H1 (cell line): ENCODE measurements around the gene FMN2. TPM values are rescaled to one million over a fixed set of nuclear protein-coding genes. Genes with fewer than 3 reads are reported as not detected.

Experiments
- CTCF ChIA-PET: fragments of 300-600 bp; sonication (Branson Sonifier 250); formaldehyde crosslinking; loops from one replicate; lab custom pipeline; 2021; ENCODE audit not compliant: partially characterized antibody; lab: Charles Lee
- POLR2A ChIA-PET: fragments of 300-600 bp; sonication (Branson Sonifier 250); formaldehyde crosslinking; loops from one replicate; lab custom pipeline; 2021; ENCODE audit warnings: inconsistent platforms; ENCODE audit not compliant: partially characterized antibody; lab: Charles Lee
- DNase-seq, 2 experiments: peaks; one replicate each; pipeline versions ENCODE4 v3.0.0 to v3.0.0-alpha.2; 2010 to 2022; ENCODE audit warnings: low spot score in 2 of 2, low read depth in 1 of 2, mixed read lengths in 1 of 2
- FAIRE-seq: peaks from 2 replicates; lab custom pipeline; 2011; peaks lifted over from hg19 to GRCh38; lab: Jason Lieb, UNC
- H2AFZ ChIP-seq: 2 replicates; pipeline ENCODE4 v1.8.1; 2012; ENCODE audit warnings: low read length, inconsistent platforms
- H2AK5ac ChIP-seq: 2 replicates; pipeline ENCODE4 v1.6.1; 2013; ENCODE audit warnings: low read depth, low read length
- H2BK120ac ChIP-seq: replicated peaks from 2 replicates; pipeline ENCODE3; 2013; ENCODE audit warnings: low read depth, low read length, inconsistent platforms
- H2BK12ac ChIP-seq: 2 replicates; pipeline ENCODE4 v1.6.1; 2013; ENCODE audit warnings: low read depth, low read length
- H2BK15ac ChIP-seq: 2 replicates; pipeline ENCODE4 v1.6.1; 2013; ENCODE audit warnings: low read length
- H2BK20ac ChIP-seq: 2 replicates; pipeline ENCODE4 v1.6.1; 2013; ENCODE audit warnings: low read length
- H2BK5ac ChIP-seq: 2 replicates; pipeline ENCODE4 v1.6.1; 2013; ENCODE audit warnings: low read depth, low read length
- H3K14ac ChIP-seq: 2 replicates; pipeline ENCODE4 v1.6.1; 2013; ENCODE audit warnings: inconsistent platforms; ENCODE audit not compliant: insufficient read length
- H3K18ac ChIP-seq: 2 replicates; pipeline ENCODE4 v1.6.1; 2013; ENCODE audit warnings: low read length; ENCODE audit errors: extremely low read depth
- H3K23ac ChIP-seq: 2 replicates; pipeline ENCODE4 v1.6.1; 2013; ENCODE audit warnings: inconsistent platforms; ENCODE audit not compliant: insufficient read length
- H3K23me2 ChIP-seq: 2 replicates; pipeline ENCODE4 v1.6.1; 2013; ENCODE audit warnings: low read depth, low read length
- H3K27ac ChIP-seq: 2 replicates; pipeline ENCODE4 v1.6.1; 2011; ENCODE audit warnings: low read depth, low read length, inconsistent platforms
- H3K27me3 ChIP-seq, 4 experiments: replicated peaks in 1 of 4; 1 replicate in 1 of 4; 2 replicates in 3 of 4; pipeline versions ENCODE4 v1.6.1 to v1.8.1; 2011 to 2013; ENCODE audit warnings: low read length in 3 of 4, mild to moderate bottlenecking in 3 of 4, inconsistent platforms in 2 of 4, mixed read lengths in 2 of 4, moderate library complexity in 1 of 4; ENCODE audit not compliant: control insufficient read depth in 3 of 4, insufficient read depth in 3 of 4; ENCODE audit errors: extremely low read depth in 1 of 4
- H3K36me3 ChIP-seq, 4 experiments: 2 replicates each; pipeline versions ENCODE4 v1.6.1 to v1.8.1; 2011 to 2013; ENCODE audit warnings: mild to moderate bottlenecking in 4 of 4, low read length in 3 of 4, moderate library complexity in 2 of 4, control low read depth in 1 of 4, inconsistent platforms in 1 of 4; ENCODE audit not compliant: insufficient read depth in 4 of 4, control insufficient read depth in 2 of 4
- H3K4ac ChIP-seq: replicated peaks from 2 replicates; pipeline ENCODE3; 2013; ENCODE audit warnings: low read length, low read depth, mixed read lengths, inconsistent platforms; ENCODE audit not compliant: insufficient read length
- H3K4me1 ChIP-seq, 4 experiments: replicated peaks in 1 of 4; 1 replicate in 1 of 4; 2 replicates in 3 of 4; pipeline versions ENCODE4 v1.6.1 to v1.8.1; 2011 to 2013; ENCODE audit warnings: low read length in 3 of 4, inconsistent platforms in 2 of 4, mixed read lengths in 1 of 4; ENCODE audit not compliant: insufficient read depth in 4 of 4, control insufficient read depth in 3 of 4
- H3K4me2 ChIP-seq, 2 experiments: 2 replicates each; pipeline versions ENCODE4 v1.6.1 to v1.8.1; 2011 to 2013; ENCODE audit warnings: low read depth in 2 of 2, low read length in 2 of 2, control low read depth in 1 of 2, inconsistent platforms in 1 of 2, mild to moderate bottlenecking in 1 of 2; ENCODE audit not compliant: insufficient read depth in 1 of 2
- H3K4me3 ChIP-seq, 4 experiments: fragments of 200-600, 300-600 bp in 1 of 4; sonication (generic), shearing (Covaris generic), sonication (Bioruptor Twin) in 1 of 4; 2 replicates each; pipeline versions ENCODE4 v1.5.1 to v1.8.1; 2011 to 2016; ENCODE audit warnings: low read length in 4 of 4, low read depth in 3 of 4, control low read depth in 2 of 4, inconsistent platforms in 2 of 4, mild to moderate bottlenecking in 2 of 4, mixed read lengths in 1 of 4, moderate library complexity in 1 of 4; ENCODE audit not compliant: insufficient read depth in 2 of 4; ENCODE audit errors: extremely low read depth in 1 of 4
- H3K56ac ChIP-seq: replicated peaks from 2 replicates; pipeline ENCODE3; 2013; ENCODE audit warnings: low read depth, mild to moderate bottlenecking, mixed read lengths, low read length, inconsistent platforms; ENCODE audit not compliant: insufficient read length
- H3K79me1 ChIP-seq: 2 replicates; pipeline ENCODE4 v1.6.1; 2013; ENCODE audit warnings: low read depth, low read length, control low read depth
- H3K79me2 ChIP-seq, 2 experiments: 2 replicates each; pipeline versions ENCODE4 v1.6.1 to v1.8.1; 2012 to 2013; ENCODE audit warnings: low read length in 2 of 2, mild to moderate bottlenecking in 2 of 2, inconsistent platforms in 1 of 2; ENCODE audit not compliant: insufficient read depth in 2 of 2, control insufficient read depth in 1 of 2
- H3K9ac ChIP-seq, 4 experiments: replicated peaks in 1 of 4; 1 replicate in 1 of 4; 2 replicates in 3 of 4; pipeline versions ENCODE4 v1.6.1 to v1.8.1; 2011 to 2013; ENCODE audit warnings: low read depth in 3 of 4, low read length in 3 of 4, control low read depth in 2 of 4, mild to moderate bottlenecking in 2 of 4, moderate library complexity in 2 of 4, inconsistent platforms in 1 of 4; ENCODE audit errors: extremely low read depth in 1 of 4
- H3K9me3 ChIP-seq, 2 experiments: 2 replicates each; pipeline versions ENCODE4 v1.6.1 to v1.8.1; 2012 to 2013; ENCODE audit warnings: mild to moderate bottlenecking in 2 of 2, moderate library complexity in 2 of 2, control low read depth in 1 of 2, inconsistent platforms in 1 of 2, low read depth in 1 of 2, low read length in 1 of 2, mixed read lengths in 1 of 2; ENCODE audit not compliant: insufficient read depth in 2 of 2
- H4K20me1 ChIP-seq, 2 experiments: replicated peaks in 1 of 2; 2 replicates each; pipeline versions ENCODE3 to v1.8.1; 2011 to 2013; ENCODE audit warnings: inconsistent platforms in 2 of 2, low read length in 2 of 2, mild to moderate bottlenecking in 1 of 2; ENCODE audit not compliant: insufficient read depth in 2 of 2, control insufficient read depth in 1 of 2
- H4K5ac ChIP-seq: 2 replicates; pipeline ENCODE4 v1.6.1; 2013; ENCODE audit warnings: low read length, low read depth, mixed read lengths, inconsistent platforms; ENCODE audit not compliant: insufficient read length
- H4K8ac ChIP-seq: 2 replicates; pipeline ENCODE4 v1.8.0; 2013; ENCODE audit warnings: mild to moderate bottlenecking, moderate library complexity, low read length, inconsistent platforms; ENCODE audit not compliant: insufficient read depth; ENCODE audit errors: extremely low read depth
- H4K91ac ChIP-seq: replicated peaks from 2 replicates; pipeline ENCODE3; 2013; ENCODE audit warnings: low read length, mixed read lengths, inconsistent platforms; ENCODE audit not compliant: insufficient read length
- BCL11A ChIP-seq, 2 experiments: IDR thresholded peaks; one replicate each; pipeline ENCODE4 v1.6.1; 2011; ENCODE audit warnings: low read depth in 2 of 2, low read length in 2 of 2, mild to moderate bottlenecking in 2 of 2
- EGR1 ChIP-seq: IDR thresholded peaks from 2 replicates; pipeline ENCODE4 v1.6.1; 2011; ENCODE audit warnings: low read depth, low read length, borderline replicate concordance
- NRF1 ChIP-seq: IDR thresholded peaks from 2 replicates; pipeline ENCODE4 v1.6.1; 2011; ENCODE audit warnings: mild to moderate bottlenecking, low read depth, low read length, improper control_type of control experiment
- POLR2AphosphoS5 ChIP-seq: IDR thresholded peaks from 2 replicates; pipeline ENCODE4 v1.6.1; 2011; ENCODE audit warnings: low read depth, low read length
- SIRT6 ChIP-seq: IDR thresholded peaks from one replicate; pipeline ENCODE4 v1.7.1; 2012; ENCODE audit warnings: low read length, inconsistent platforms
- WGBS, 2 experiments: shearing (Covaris generic) in 1 of 2; methylation state at CpG; one replicate each; pipeline versions ENCODE4 v1.1.6 to v1.1.7; 2013 to 2015; ENCODE audit warnings: low lambda C conversion rate in 2 of 2, mixed read lengths in 2 of 2, inconsistent platforms in 1 of 2, low coverage in 1 of 2, missing lambda C conversion rate in 1 of 2; ENCODE audit not compliant: insufficient replicate concordance in 2 of 2, insufficient coverage in 1 of 2, insufficient read length in 1 of 2; ENCODE audit errors: extremely low coverage in 1 of 2, missing lambda C conversion rate in 1 of 2; 5-methylcytosine and 5-hydroxymethylcytosine counted together
- polyA plus RNA-seq, 7 experiments: library from polyadenylated mRNA; depleted of rRNA in 3 of 7; stranded (reverse) in 5 of 7; unstranded in 2 of 7; fragments of >200 nt in 5 of 7; fragments of 200-250 nt in 2 of 7; gene quantifications; 1 replicate in 5 of 7; 2 replicates in 1 of 7; 4 replicates in 1 of 7; pipeline versions ENCODE4 v1.2.1 to v1.2.3, GENCODE V29; 2011 to 2013; ENCODE audit warnings: missing spikeins in 2 of 7, mixed read lengths in 2 of 7
- total RNA-seq: library from RNA; stranded (reverse); fragmentation: NEBNext Ultra II Directional; extraction: Animal tissue kit (Norgen Biotek cat#: 25700); gene quantifications from 2 replicates; pipeline ENCODE4 v1.2.1, GENCODE V29; 2021
- TF ChIP-seq, protein P1 (sequence below): IDR thresholded peaks from 2 replicates; pipeline ENCODE4 v1.6.1; 2012; ENCODE audit warnings: inconsistent platforms

FMN2 gene
- total and polyA plus RNA-seq, 2 of the 8 experiments (the other 6 are each of a cell fraction or from before 2014, with no cell fraction given), result 0.83 to 2.0 TPM

DNA sequence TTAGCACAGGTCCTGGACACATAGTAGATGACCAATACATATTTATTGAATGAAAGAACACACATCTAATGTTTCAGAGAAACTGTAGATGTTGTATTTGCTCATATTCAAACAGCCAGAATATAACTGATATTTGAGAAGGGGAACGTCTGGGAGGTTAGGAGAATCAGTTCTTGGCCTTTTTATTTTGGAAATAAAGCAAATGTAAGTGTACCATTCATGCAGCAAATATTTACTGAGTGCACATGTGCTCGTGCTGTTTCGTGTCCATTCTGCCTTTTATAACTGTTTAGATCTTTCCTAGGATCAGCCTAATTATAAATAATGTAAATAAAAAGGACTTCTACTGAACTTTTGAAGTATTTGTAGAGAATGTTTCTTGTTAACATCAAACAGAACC is 416.5 kb downstream of the FMN2 start:
- Histone ChIP-seq H4K91ac (no peak overlapping the region), H3K14ac (no peak overlapping the region), H3K4ac (no peak overlapping the region), H3K9me3 (no peaks in the 10 kb centered on the region), H3K4me1 (no peaks in the 10 kb centered on the region), H2BK12ac (no peak overlapping the region), H2BK5ac (no peak overlapping the region), H2BK20ac (no peak overlapping the region), H3K18ac (no peak overlapping the region), H3K36me3 (no peaks in the 10 kb centered on the region), H2BK120ac (no peak overlapping the region), H2AK5ac (no peak overlapping the region), H4K8ac (no peak overlapping the region), H3K9ac (no peak overlapping the region), H3K56ac (no peak overlapping the region), H3K79me1 (no peaks in the 10 kb centered on the region), H3K23me2 (no peaks in the 10 kb centered on the region), H4K5ac (no peak overlapping the region), H4K20me1 (no peaks in the 10 kb centered on the region), H3K79me2 (no peaks in the 10 kb centered on the region), H3K4me3 (no peak overlapping the region), H3K27me3 (no peaks in the 10 kb centered on the region), H3K4me2 (no peak overlapping the region), H2BK15ac (no peak overlapping the region), H3K23ac (no peak overlapping the region), H3K27ac (no peak overlapping the region), H2AFZ (no peak overlapping the region)
- CTCF ChIA-PET, result interaction anchor here (0.5 to 2.4 kb wide), 3 partner anchors 15 to 71 kb away, joined by 3 to 7 read pairs (median 4); no protein-coding TSS in a partner anchor
- POLR2A ChIA-PET, result no interaction called here
- DNase-seq (no peak), FAIRE-seq (no peak)
- WGBS, 2 experiments, result 86% methylated on average over 3 of the region's 3 CpGs; no CpG with 5 or more reads in 1 of the 2 experiments
- TF ChIP-seq BCL11A (IDR thresholded peaks at IDR 0.05; ENCODE audit: low read depth in 2 of 2, low read length in 2 of 2) (no peak), POLR2AphosphoS5 (no peak), EGR1 (no peak), SIRT6 (no peak), NRF1 (no peak)
- TF ChIP-seq, protein P1, sequence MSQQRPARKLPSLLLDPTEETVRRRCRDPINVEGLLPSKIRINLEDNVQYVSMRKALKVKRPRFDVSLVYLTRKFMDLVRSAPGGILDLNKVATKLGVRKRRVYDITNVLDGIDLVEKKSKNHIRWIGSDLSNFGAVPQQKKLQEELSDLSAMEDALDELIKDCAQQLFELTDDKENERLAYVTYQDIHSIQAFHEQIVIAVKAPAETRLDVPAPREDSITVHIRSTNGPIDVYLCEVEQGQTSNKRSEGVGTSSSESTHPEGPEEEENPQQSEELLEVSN, result no peak
